ENCODE measurements around the gene GINS2. TPM values are rescaled to one million over a fixed set of nuclear protein-coding genes. Genes with fewer than 3 reads are reported as not detected.

Gene GINS2
- total and polyA plus RNA-seq, 2 donors (not counting 3 experiments of a cell fraction or from before 2014, with no cell fraction given): 10.4 to 24.1 TPM

DNA sequence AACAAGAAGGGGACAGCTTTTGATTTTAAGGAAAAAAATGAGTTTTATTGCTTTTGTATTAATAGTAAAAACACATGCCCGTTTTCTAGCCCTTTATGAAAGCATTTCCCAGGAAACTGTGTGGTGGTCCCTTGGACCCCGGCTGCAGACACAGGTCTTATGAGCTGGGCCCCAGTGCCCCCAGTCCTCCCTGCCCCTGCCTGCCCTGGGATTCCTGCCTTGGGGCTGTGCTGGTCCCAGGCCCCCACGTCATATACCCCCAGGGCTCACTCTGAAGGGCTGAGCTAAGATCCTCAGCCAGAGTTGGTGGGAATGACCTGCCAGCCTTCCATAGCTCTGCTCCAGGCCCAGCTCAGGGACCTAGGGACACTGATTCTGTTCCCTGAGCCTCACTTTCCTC, 30.8 kb downstream of the GINS2 start:
- H3K9me3 ChIP-seq (replicated peaks; ENCODE audit: control insufficient read depth, insufficient read depth, low read length): no peaks in the 10 kb centered on the region
- no peaks in the 10 kb centered on the region for H4K20me1 ChIP-seq (replicated peaks; ENCODE audit: control insufficient read depth, extremely low read depth, insufficient read depth, low read length)
- dilution Hi-C loops (cut with MboI; ENCODE audit: extremely low pct_ligation_motif_present, low sequenced_read_pairs) (no loop called here), intact Hi-C loops (cut with micrococcal nuclease) (no loop called here)
- no peaks in the 10 kb centered on the region for H3K36me3 ChIP-seq (ENCODE audit: control insufficient read depth in 2 of 2, extremely low read depth in 1 of 2, insufficient read depth in 2 of 2, low read length in 2 of 2)
- TF ChIP-seq, protein P1, sequence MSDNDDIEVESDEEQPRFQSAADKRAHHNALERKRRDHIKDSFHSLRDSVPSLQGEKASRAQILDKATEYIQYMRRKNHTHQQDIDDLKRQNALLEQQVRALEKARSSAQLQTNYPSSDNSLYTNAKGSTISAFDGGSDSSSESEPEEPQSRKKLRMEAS (IDR thresholded peaks at IDR 0.05; ENCODE audit: insufficient read depth, insufficient read length): no peak
- TF ChIP-seq JUN (IDR thresholded peaks at IDR 0.05; ENCODE audit: borderline replicate concordance, insufficient read depth, insufficient read length, low read depth): no peak
- TF ChIP-seq EZH2 (IDR thresholded peaks at IDR 0.05; ENCODE audit: borderline replicate concordance, low read depth, low read length, severe bottlenecking): no peak
- TF ChIP-seq POLR2A (IDR thresholded peaks at IDR 0.05; ENCODE audit: low read depth, low read length): no peak
- TF ChIP-seq CTCF (IDR thresholded peaks at IDR 0.05; ENCODE audit: extremely low read depth in 1 of 2, insufficient read depth in 1 of 2, low read depth in 1 of 2, low read length in 2 of 2): no peak
- no peak overlapping the region for H2AFZ ChIP-seq (ENCODE audit: low read depth, low read length)
- no peaks in the 10 kb centered on the region for H3K27me3 ChIP-seq (ENCODE audit: control insufficient read depth in 2 of 2, insufficient read depth in 2 of 2, low read length in 2 of 2)
- no peaks in the 10 kb centered on the region for H3K9me1 ChIP-seq (replicated peaks; ENCODE audit: control insufficient read depth, extremely low read depth, insufficient read depth, low read length)
- no peaks in the 10 kb centered on the region for H3K79me2 ChIP-seq (ENCODE audit: control insufficient read depth, insufficient read depth, low read length)
- ChIA-PET POLR2A (no interaction called here), CTCF (interaction anchor here (1.0 to 8.2 kb wide), 5 partner anchors 19 to 103 kb away, joined by 3 to 119 read pairs (median 3); no protein-coding TSS in a partner anchor)
- DNase-seq (ENCODE audit: low read depth, low spot score): no peak
- H3K4me1 ChIP-seq (ENCODE audit: control insufficient read depth, extremely low read depth, insufficient read depth, low read length): no peaks in the 10 kb centered on the region
- BruUV-seq (replicated peaks): no TSS peak
- H3K9ac ChIP-seq (replicated peaks; ENCODE audit: extremely low read depth, insufficient read depth, low read length): no peak overlapping the region
- no peak for FAIRE-seq
- no peak overlapping the region for H3K4me3 ChIP-seq (replicated peaks in 1 of 3; ENCODE audit: insufficient read depth in 1 of 3, low read depth in 1 of 3, low read length in 3 of 3)
- H3K4me2 ChIP-seq (ENCODE audit: insufficient read depth, low read length): no peak overlapping the region
- H3K27ac ChIP-seq (ENCODE audit: insufficient read depth, low read depth, low read length): no peak overlapping the region

DNA sequence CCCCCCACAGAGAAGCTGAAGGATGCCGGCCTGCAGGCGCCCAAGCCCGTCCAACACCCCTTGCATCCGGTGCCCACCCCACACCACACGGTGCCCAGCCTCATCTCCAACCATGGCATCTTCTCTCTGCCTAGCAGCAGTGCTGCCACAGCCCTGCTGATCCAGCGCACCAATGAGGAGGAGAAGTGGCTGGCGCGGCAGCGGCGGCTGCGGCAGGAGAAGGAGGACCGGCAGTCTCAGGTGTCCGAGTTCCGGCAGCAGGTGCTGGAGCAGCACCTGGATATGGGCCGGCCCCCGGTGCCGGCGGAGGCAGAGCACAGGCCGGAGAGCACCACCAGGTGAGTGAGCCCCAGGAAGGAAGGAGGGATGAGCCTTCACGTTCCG, 31.5 kb downstream of the GINS2 start:
- Histone ChIP-seq H3K9me1 (replicated peaks; ENCODE audit: control insufficient read depth, extremely low read depth, insufficient read depth, low read length) (no peaks in the 10 kb centered on the region), H3K79me2 (ENCODE audit: control insufficient read depth, insufficient read depth, low read length) (no peaks in the 10 kb centered on the region), H3K27me3 (ENCODE audit: control insufficient read depth in 2 of 2, insufficient read depth in 2 of 2, low read length in 2 of 2) (no peaks in the 10 kb centered on the region), H3K4me1 (ENCODE audit: control insufficient read depth, extremely low read depth, insufficient read depth, low read length) (no peaks in the 10 kb centered on the region), H3K9me3 (replicated peaks; ENCODE audit: control insufficient read depth, insufficient read depth, low read length) (no peaks in the 10 kb centered on the region), H3K9ac (replicated peaks; ENCODE audit: extremely low read depth, insufficient read depth, low read length) (no peak overlapping the region), H3K36me3 (ENCODE audit: control insufficient read depth in 2 of 2, extremely low read depth in 1 of 2, insufficient read depth in 2 of 2, low read length in 2 of 2) (no peaks in the 10 kb centered on the region), H3K4me3 (replicated peaks in 1 of 3; ENCODE audit: insufficient read depth in 1 of 3, low read depth in 1 of 3, low read length in 3 of 3) (no peak overlapping the region), H4K20me1 (replicated peaks; ENCODE audit: control insufficient read depth, extremely low read depth, insufficient read depth, low read length) (no peaks in the 10 kb centered on the region), H2AFZ (ENCODE audit: low read depth, low read length) (no peak overlapping the region), H3K27ac (ENCODE audit: insufficient read depth, low read depth, low read length) (no peak overlapping the region), H3K4me2 (ENCODE audit: insufficient read depth, low read length) (no peak overlapping the region)
- intact Hi-C loops (cut with micrococcal nuclease): no loop called here
- TF ChIP-seq FOS (IDR thresholded peaks at IDR 0.05; ENCODE audit: borderline replicate concordance, insufficient read depth, low read length): no peak
- TF ChIP-seq, protein P1 (IDR thresholded peaks at IDR 0.05; ENCODE audit: insufficient read depth, insufficient read length): no peak
- no peak for TF ChIP-seq EZH2 (IDR thresholded peaks at IDR 0.05; ENCODE audit: borderline replicate concordance, low read depth, low read length, severe bottlenecking)
- POLR2A ChIA-PET: no interaction called here
- DNase-seq (ENCODE audit: low read depth, low spot score): no peak
- no peak for FAIRE-seq
- dilution Hi-C loops (cut with MboI; ENCODE audit: extremely low pct_ligation_motif_present, low sequenced_read_pairs): no loop called here
- BruUV-seq (replicated peaks): no TSS peak
- CTCF ChIA-PET: interaction anchor here (1.3 to 8.2 kb wide), 3 partner anchors 9 to 62 kb away, joined by 4 to 119 read pairs (median 5); no protein-coding TSS in a partner anchor

Measured in endothelial cell of umbilical vein (primary cell).